Activated B cell treated with CpG ODN at 0.5 μM for 24 hours (primary cell): ENCODE measurements around the gene SV2B. TPM values are rescaled to one million over a fixed set of nuclear protein-coding genes. Genes with fewer than 3 reads are reported as not detected.

Experiments
- ATAC-seq: fragments of 200-7000 bp; cut with Tn5 transposase; one replicate; pipeline ENCODE4 v1.10.0; 2021; ENCODE audit warnings: low read depth, mild to moderate bottlenecking, moderate library complexity
- CTCF ChIA-PET: fragments of 350-600 bp; sonication (Branson Sonifier 250); formaldehyde crosslinking; loops from one replicate; lab custom pipeline; 2021; ENCODE audit warnings: antibody characterized with exemption; lab: Charles Lee
- POLR2A ChIA-PET: fragments of 350-600 bp; sonication (Branson Sonifier 250); formaldehyde crosslinking; loops from one replicate; lab custom pipeline; 2021; ENCODE audit warnings: antibody characterized with exemption; lab: Charles Lee
- DNase-seq: peaks from one replicate; pipeline ENCODE4 v3.0.0; 2022
- H3K27ac Mint-ChIP-seq: one replicate; pipeline ENCODE4 v1.8.0; 2020; ENCODE audit warnings: mixed read lengths
- H3K27me3 Mint-ChIP-seq: one replicate; pipeline ENCODE4 v1.8.0; 2021; ENCODE audit warnings: mixed read lengths
- H3K36me3 Mint-ChIP-seq: one replicate; pipeline ENCODE4 v1.8.0; 2021; ENCODE audit warnings: low read depth, mixed read lengths
- H3K4me1 Mint-ChIP-seq: one replicate; pipeline ENCODE4 v1.8.0; 2021; ENCODE audit warnings: mixed read lengths
- H3K4me3 Mint-ChIP-seq: one replicate; pipeline ENCODE4 v1.8.0; 2020; ENCODE audit warnings: mild to moderate bottlenecking, mixed read lengths
- H3K9me3 Mint-ChIP-seq: one replicate; pipeline ENCODE4 v1.8.0; 2020; ENCODE audit warnings: mixed read lengths
- CTCF ChIP-seq: fragments of 200-600 bp; IDR thresholded peaks from one replicate; pipeline ENCODE4 v1.8.0; 2022; ENCODE audit warnings: antibody characterized with exemption, mild to moderate bottlenecking
- intact Hi-C: fragments of 100-400 bp; cut with micrococcal nuclease; formaldehyde crosslinking; loops from one replicate; pipeline ENCODE4 v1.15.1; 2024
- total RNA-seq: library from RNA; stranded (reverse); gene quantifications from 2 replicates; pipeline ENCODE4 v1.2.3, GENCODE V29; 2022

Gene SV2B
- total RNA-seq, 1 donor from 2014 or later: not detected

- no peak for DNase-seq
- intact Hi-C loops: loop anchor here (10.0 kb wide), 1 partner anchor 58 kb away; no protein-coding TSS in a partner anchor
- peaks cover 4% of the 10 kb centered on the region for H3K27me3 Mint-ChIP-seq
- no peaks in the 10 kb centered on the region for H3K9me3 Mint-ChIP-seq
- H3K4me1 Mint-ChIP-seq: no peaks in the 10 kb centered on the region
- H3K27ac Mint-ChIP-seq: no peak overlapping the region
- ATAC-seq: no peak
- no peaks in the 10 kb centered on the region for H3K36me3 Mint-ChIP-seq
- ChIA-PET CTCF (interaction anchor here (0.7 kb wide), 1 partner anchor 290 kb away, joined by 3 read pairs; no protein-coding TSS in a partner anchor), POLR2A (no interaction called here)
- H3K4me3 Mint-ChIP-seq: no peak overlapping the region
- no peak for TF ChIP-seq CTCF
Observed at GRCh38 chr15:91246998-91247397, 146.9 kb downstream of the SV2B start.

GRCh38 chr15:91249591-91249990 is 149.5 kb downstream of the SV2B start:
- intact Hi-C loops: loop anchor here (10.0 kb wide), 1 partner anchor 55 kb away; no protein-coding TSS in a partner anchor
- ChIA-PET CTCF (no interaction called here), POLR2A (no interaction called here)
- H3K4me3 Mint-ChIP-seq: no peak overlapping the region
- DNase-seq: no peak
- TF ChIP-seq CTCF: no peak
- H3K4me1 Mint-ChIP-seq: no peaks in the 10 kb centered on the region
- H3K27me3 Mint-ChIP-seq: peaks cover 5% of the 10 kb centered on the region
- ATAC-seq: no peak
- no peaks in the 10 kb centered on the region for H3K36me3 Mint-ChIP-seq
- H3K27ac Mint-ChIP-seq: no peak overlapping the region
- no peaks in the 10 kb centered on the region for H3K9me3 Mint-ChIP-seq

- no peaks in the 10 kb centered on the region for H3K4me1 Mint-ChIP-seq
- no peak for DNase-seq
- H3K27me3 Mint-ChIP-seq: peaks cover 13% of the 10 kb centered on the region
- ChIA-PET CTCF (no interaction called here), POLR2A (no interaction called here)
- H3K4me3 Mint-ChIP-seq: no peak overlapping the region
- no peak overlapping the region for H3K27ac Mint-ChIP-seq
- intact Hi-C loops: no loop called here
- H3K9me3 Mint-ChIP-seq: no peaks in the 10 kb centered on the region
- no peak for TF ChIP-seq CTCF
- no peaks in the 10 kb centered on the region for H3K36me3 Mint-ChIP-seq
- ATAC-seq: no peak
Observed at GRCh38 chr15:91252322-91252721, 152.3 kb downstream of the SV2B start.

- no peaks in the 10 kb centered on the region for H3K4me1 Mint-ChIP-seq
- H3K4me3 Mint-ChIP-seq: no peak overlapping the region
Observed at GRCh38 chr15:91252756-91253155, 152.7 kb downstream of the SV2B start.

GRCh38 chr15:91253605-91254004 is 153.5 kb downstream of the SV2B start:
- Mint-ChIP-seq H3K27ac (no peak overlapping the region), H3K27me3 (peaks cover 23% of the 10 kb centered on the region), H3K4me3 (no peak overlapping the region), H3K36me3 (no peaks in the 10 kb centered on the region), H3K9me3 (no peaks in the 10 kb centered on the region), H3K4me1 (no peaks in the 10 kb centered on the region)
- DNase-seq (no peak), ATAC-seq (no peak)
- ChIA-PET POLR2A (no interaction called here), CTCF (no interaction called here)
- intact Hi-C loops: no loop called here
- no peak for TF ChIP-seq CTCF

More at GRCh38 chr15:91252756-91253155, 152.7 kb downstream of the SV2B start:
- Mint-ChIP-seq H3K27ac (no peak overlapping the region), H3K27me3 (peaks cover 17% of the 10 kb centered on the region), H3K9me3 (no peaks in the 10 kb centered on the region), H3K36me3 (no peaks in the 10 kb centered on the region)
- CTCF ChIA-PET: no interaction called here
- ATAC-seq (no peak), DNase-seq (no peak)
- no peak for TF ChIP-seq CTCF
- POLR2A ChIA-PET: no interaction called here
- intact Hi-C loops: no loop called here
